K562 (cell line): ENCODE data around the gene PLXNA2. TPM values are rescaled to one million over a fixed set of nuclear protein-coding genes. Genes with fewer than 3 reads are reported as not detected.

Experiments
- CLOCK ChIP-seq: fragments of 250-450 bp; sonication (Bioruptor Pico); IDR thresholded peaks from 2 replicates; pipeline ENCODE4 v1.4.0; 2020; ENCODE audit warnings: mild to moderate bottlenecking, moderate library complexity, borderline replicate concordance
- HNRNPL ChIP-seq: fragments of 200-400 bp; formaldehyde crosslinking; IDR thresholded peaks from 2 replicates; pipeline ENCODE4 v1.6.1; 2017; ENCODE audit warnings: low read depth, mild to moderate bottlenecking, low read length
- THAP7 ChIP-seq: fragments of 250-450 bp; sonication (Bioruptor Pico); IDR thresholded peaks from 2 replicates; pipeline ENCODE4 v1.5.0; 2021
- ZNF140 ChIP-seq: fragments of 250-450 bp; sonication (Bioruptor Pico); IDR thresholded peaks from 2 replicates; pipeline ENCODE4 v1.8.0; 2021; ENCODE audit warnings: moderate library complexity, mild to moderate bottlenecking, inconsistent platforms
- ZNF407 ChIP-seq: fragments of 450-650 bp; IDR thresholded peaks from 2 replicates; pipeline ENCODE4 v1.6.1; 2016; ENCODE audit warnings: low read depth
- ZNF764 ChIP-seq: fragments of 250-450 bp; sonication (Bioruptor Pico); IDR thresholded peaks from 2 replicates; pipeline ENCODE4 v1.4.0; 2020; ENCODE audit warnings: low read depth, mild to moderate bottlenecking, moderate library complexity
- polyA plus RNA-seq, 8 experiments: library from polyadenylated mRNA; depleted of rRNA in 4 of 8; stranded (reverse) in 5 of 8; unstranded in 3 of 8; fragments of >200 nt; fragmentation: Nextera tagmentation in 2 of 8; fragmentation: Illumina TruSeq in 1 of 8; extraction: Ambion mirVana in 2 of 8; extraction: Trizol in 1 of 8; gene quantifications; 2 replicates each; pipeline versions ENCODE4 v1.2.1 to v1.2.3, GENCODE V29; 2011 to 2014; ENCODE audit warnings: inconsistent platforms in 1 of 8, missing spikeins in 1 of 8
- total RNA-seq, 7 experiments: library from RNA; depleted of rRNA in 6 of 7; stranded (reverse); fragments of >200 nt in 6 of 7; fragmentation: Illumina TruSeq in 2 of 7; extraction: Trizol in 2 of 7; gene quantifications; 2 replicates each; pipeline versions ENCODE4 v1.2.1 to v1.2.3, GENCODE V29; 2011 to 2021; ENCODE audit warnings: low replicate concordance in 1 of 7

Gene PLXNA2
- total and polyA plus RNA-seq, 9 of the 15 experiments (the other 6 are each of a cell fraction or from before 2014, with no cell fraction given): 0.01 to 1.3 (median 0.32) TPM

- TF ChIP-seq CLOCK (CRISPR knock-in tag): no peak
- TF ChIP-seq HNRNPL: peak; percentile 79
- TF ChIP-seq ZNF764: no peak
- no peak for TF ChIP-seq THAP7
- no peak for TF ChIP-seq ZNF140
- TF ChIP-seq ZNF407: no peak
Observed at GRCh38 chr1:208183977-208184911, 59.9 kb downstream of the PLXNA2 start (continued).
